Measurements from ENCODE around the gene AP3S2.
"Not testable (repeated sequence)": the region's sequence is repeated elsewhere in the genome, so short reads cannot be mapped to it uniquely, and the experiment has no call there.

AP3S2 gene

DNA sequence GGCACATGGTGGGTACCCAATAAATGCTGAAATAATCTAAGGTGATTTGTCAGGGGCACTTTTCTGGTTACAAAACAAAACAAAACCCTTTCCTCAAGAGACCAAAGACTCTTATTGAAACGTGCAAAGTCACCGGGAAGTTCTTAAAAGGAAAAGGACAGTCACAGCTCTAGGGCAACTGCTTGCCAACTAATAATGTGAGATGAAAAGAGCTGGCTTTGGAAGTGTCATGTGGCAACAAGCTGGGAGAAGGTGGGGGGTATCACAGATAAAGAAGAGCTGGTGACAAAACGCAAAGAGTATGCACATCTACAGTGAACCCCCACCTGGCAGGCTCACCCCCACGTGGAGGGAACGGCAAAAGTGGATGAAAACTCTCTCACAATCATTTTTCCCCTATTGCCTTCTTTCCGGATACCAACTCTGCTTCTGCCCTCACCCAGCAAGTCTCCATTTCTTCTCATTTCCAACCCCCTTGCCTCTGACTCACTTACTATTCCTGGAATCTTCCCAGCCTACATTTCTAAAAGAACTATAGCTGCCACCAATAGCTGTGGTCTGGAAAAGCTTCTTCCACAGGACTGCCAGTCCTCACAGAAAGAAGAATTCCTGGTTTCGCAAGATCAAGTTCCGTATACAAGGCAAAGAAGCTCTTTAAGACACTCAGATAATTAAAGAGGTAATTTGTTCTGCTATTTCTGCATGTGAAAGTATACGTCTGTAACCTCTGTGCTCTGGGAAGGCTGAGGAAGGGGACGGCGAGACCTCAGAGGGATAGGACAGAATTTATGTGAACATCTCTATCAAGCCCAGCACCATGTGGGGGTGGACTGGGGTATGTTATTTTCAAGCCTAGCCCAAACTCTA lies 57.3 kb downstream of the AP3S2 start:
- no peak for DNase-seq (ENCODE audit: low read depth in 2 of 2, low spot score in 1 of 2)

DNA sequence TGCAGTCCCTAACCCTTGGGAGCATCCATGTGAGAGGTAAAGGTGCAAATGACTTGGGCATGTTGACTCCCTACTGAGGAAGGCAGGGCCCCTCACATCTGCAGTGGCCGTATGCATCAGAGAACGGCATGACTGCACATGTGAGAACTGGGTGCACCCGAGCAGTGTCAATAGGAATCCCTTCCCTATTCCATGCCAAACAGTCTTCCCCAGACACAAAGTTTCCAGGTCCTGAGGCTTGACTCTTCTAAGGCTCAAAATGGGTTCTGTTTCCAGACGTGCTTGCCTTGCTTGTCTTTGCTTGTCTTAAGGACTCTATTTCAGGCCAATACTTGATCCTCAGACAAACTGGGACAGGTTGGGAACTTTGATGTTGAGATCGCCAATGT lies 58.6 kb downstream of the AP3S2 start:
- DNase-seq (ENCODE audit: low read depth in 2 of 2, low spot score in 1 of 2) = no peak

DNA sequence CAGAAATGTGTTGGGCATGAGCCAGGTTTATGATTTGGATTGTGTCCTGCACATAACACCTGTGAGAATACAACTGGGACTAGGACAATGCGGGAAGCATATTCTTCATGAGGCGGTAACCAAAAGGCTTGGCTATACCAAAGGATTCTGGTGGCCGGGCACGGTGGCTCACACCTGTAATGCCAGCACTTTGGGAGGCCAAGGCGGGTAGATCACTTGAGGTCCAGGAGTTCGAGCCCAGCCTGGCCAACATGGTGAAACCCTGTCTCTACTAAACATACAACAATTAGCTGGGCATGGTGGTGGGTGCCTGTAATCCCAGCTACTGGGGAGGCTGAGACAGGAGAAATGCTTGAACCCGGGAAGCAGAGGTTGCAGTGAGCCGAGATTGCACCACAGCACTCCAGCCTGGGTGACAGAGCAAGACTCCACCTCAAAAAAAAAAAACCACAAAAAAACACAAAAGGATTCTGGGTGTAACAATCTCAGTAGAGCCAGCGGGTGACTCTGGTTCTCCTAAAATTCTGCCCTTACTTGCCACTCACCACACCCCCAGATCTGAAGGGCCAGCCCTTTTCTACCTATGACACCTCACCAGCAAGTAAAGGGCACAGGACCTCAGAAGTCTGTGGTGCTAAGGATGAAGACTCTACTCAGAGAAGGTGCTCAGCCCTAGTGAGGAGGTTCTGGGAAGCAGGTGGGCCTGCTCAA lies 59.2 kb downstream of the AP3S2 start:
- not testable (repeated sequence) for DNase-seq (ENCODE audit: low read depth in 2 of 2, low spot score in 1 of 2)

DNA sequence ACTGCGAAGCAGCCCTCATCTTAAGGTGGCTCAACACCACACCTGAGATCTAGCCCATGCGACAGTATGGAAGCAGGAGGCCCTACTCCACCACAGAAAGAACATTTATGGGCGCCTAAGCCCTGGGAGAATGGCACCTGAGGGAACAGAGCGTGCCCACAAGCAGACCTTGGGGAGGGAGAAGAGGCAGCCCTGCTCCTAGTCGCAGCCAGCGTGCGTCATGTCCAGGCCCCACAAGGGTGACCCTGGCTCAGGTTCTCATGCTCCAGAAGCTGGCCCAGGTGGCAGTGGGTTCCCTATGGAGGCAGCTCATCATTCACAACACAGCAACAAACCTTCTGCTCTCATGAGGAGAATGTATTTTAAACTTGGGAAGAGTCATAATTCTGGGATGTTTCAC lies 59.8 kb downstream of the AP3S2 start:
- no peak for DNase-seq (ENCODE audit: low read depth in 2 of 2, low spot score in 1 of 2)

DNA sequence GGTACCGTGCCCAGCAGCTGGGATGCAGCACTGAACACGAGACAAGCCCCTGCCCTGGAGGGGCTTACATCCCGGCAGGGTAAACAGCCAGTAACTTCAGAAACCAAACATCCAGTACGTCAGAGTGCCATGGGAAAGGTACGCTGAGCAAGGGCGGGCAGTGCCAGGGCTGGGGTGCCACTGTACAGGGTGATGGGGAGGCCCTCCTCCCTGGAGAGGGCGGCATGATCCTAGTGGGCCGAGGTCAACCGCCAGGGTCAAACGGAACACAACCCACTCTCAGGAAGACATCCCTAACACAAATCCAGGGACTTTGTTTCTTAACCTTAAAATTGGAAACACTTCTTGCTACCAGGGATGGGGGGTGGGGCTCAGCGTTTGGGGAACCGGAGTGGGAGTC lies 63.2 kb downstream of the AP3S2 start:
- no peak for DNase-seq (ENCODE audit: low read depth in 2 of 2, low spot score in 1 of 2)

DNA sequence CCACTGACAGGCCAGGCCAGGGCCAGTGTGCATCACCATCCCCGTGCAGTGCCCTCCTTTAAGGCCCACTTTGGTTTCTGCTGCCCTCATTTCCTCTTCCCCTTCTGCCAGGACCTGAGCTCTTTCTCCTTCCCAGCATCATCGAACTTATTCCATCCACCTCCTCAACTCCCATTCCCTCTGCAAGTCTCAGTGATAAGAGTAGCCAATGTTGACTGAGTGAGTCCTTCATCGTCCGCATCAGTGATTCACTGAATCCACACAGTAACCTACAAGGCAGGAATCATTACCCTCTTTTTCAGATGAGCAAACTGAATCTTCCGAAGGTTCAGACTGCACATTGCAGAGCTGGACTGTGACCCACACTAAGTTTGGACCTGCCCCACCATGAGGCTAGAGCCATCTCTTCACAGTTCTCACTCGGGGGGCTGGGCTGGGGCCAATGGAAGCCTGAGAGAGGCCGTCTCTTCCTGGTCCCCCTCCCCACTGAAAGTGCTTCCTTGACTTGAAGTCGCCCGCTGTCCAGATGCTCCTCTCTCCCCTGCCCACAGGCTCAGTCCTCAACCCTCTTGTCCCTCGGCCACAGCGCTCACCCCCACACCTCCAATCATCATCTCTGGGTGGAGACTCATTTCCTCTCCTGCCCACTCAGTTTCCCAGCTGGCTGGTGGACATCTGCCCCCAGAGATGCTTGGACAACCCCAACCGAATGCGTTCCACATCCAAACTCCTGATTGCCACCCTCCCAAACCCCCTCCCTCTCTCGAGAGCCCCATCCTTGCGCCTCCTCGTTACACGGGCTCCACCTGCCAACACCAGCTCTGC lies 64.0 kb downstream of the AP3S2 start:
- DNase-seq (ENCODE audit: low read depth in 2 of 2, low spot score in 1 of 2) = no peak

DNA sequence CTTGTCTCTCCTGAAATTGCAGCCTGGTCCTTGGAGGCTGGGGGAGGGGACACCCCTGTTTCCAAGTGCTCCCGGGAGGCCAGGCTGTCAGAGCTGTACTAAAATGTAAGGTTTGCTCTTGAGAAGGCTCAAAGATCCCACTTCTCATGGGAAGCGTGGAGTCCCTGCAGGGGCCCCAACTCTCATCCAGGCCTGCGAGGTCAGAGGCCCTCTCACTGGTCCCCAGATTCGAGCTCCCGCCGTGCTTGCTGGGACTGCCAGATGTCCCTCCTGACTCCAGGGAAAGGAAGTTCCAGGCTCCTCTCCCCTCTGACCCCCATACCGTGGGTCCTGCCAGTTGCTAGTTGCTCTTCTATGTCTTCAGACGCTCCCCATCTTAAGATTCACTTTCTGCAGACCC lies 64.6 kb downstream of the AP3S2 start:
- DNase-seq (ENCODE audit: low read depth in 2 of 2, low spot score in 1 of 2) = no peak

DNA sequence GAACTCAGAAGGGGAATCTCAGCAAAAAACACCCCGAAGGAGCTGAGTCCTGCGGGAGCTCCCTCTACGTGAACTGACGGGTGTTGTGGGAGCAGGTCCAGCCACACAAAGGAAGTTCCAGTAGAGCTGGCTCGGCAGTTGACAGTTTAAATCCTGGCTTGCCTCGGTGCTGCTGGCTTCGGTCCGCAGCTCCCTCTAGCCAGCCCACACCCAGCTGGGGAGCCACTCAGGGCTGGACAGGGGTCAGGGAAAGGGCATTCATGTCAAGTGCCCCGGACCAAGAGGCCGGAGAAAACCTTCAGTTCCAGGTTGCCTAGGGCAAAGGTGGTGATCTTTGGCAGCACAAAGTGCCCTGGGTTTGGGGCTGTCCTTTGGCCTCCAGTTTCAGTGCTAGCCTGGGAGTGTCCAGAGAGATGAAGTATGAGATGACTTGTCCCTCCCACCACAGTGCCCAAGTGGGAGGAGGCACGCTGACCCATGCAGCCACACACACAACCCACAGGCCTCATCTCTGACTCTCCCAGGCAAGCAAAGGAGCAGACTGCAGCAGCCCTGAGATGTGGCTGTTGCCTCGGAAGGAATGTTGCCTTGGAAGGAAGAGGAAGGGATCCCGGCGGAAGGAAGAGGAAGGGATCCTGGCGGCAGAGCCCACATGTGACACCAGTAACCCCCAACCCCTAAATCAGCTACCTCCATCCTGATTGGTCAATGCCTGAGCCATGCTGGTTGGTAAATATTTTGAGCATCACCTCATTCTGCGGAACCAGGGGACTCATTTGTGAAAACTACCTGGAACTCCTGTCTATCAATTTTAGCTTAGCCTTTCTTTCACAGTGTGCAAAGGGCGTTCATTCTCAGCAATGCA lies 65.3 kb downstream of the AP3S2 start:
- DNase-seq (ENCODE audit: low read depth in 2 of 2, low spot score in 1 of 2) = no peak

DNA sequence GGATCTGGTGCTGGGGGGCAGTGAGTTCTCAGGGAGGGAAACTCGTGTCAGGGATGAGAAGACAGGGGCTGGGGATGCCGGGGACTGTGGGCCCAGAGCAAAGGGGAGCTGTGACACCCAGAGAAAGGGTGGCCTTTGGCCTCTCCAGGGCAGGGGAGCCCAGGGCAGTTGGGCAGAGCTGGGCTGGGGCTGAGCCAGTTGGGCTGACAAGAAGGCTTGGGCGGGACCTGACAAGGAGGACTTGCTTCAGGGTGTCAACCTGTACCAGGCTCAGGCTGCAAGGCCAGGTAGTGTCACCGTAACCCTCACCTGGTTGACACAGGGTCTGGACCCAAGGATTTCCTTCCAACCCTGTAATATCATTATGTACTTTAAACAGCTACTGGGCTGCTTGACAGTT lies 66.0 kb downstream of the AP3S2 start:
- no peak for DNase-seq (ENCODE audit: low read depth in 2 of 2, low spot score in 1 of 2)

DNA sequence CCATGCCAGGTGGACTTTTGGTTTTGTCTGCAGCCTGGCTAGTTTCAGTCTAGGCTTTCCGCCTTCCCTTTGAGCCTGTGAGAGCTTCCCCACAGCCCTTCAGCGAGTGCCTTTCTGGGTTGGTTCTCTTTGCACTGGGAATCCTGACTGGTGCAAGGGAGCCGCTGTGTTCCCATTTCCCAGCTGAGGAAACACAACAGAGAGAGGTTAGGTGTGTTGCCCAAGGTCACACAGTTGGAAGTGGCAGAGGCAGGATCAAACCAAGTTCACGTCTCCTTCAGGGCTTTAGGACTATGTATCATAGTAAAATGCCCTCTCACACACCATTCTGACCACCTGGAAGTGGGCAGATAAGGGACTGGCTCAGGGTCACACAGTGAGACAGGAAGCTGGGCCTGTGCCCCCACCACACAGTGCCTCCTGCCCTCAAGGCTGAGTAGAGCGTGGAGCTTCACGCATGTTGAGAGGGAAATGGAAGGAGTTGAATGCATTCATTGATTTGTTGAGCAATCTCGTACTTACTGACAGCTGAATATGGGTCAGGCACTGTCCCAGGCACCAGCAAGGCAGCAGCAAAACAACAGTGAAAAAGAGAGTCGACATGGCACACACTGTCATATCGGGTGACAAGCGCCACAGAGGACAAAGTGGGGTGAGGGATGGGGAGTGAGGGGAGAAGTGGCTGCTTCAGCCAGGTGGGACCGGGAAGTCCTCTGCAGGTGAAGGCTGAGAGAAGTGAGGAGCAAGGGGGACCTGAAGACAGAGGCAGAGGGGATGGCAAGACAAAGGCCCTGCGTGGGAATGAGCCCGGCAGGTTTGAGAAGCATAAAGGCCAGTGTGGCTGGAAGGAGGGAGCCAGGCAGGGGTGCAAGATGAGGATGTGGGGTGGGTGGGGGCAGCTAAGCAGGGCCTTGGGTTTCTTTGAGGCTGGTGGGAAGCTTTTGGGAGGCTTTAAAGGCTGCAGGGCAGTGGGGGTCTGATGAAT lies 66.8 kb downstream of the AP3S2 start:
- DNase-seq (ENCODE audit: low read depth in 2 of 2, low spot score in 1 of 2) = no peak

DNA sequence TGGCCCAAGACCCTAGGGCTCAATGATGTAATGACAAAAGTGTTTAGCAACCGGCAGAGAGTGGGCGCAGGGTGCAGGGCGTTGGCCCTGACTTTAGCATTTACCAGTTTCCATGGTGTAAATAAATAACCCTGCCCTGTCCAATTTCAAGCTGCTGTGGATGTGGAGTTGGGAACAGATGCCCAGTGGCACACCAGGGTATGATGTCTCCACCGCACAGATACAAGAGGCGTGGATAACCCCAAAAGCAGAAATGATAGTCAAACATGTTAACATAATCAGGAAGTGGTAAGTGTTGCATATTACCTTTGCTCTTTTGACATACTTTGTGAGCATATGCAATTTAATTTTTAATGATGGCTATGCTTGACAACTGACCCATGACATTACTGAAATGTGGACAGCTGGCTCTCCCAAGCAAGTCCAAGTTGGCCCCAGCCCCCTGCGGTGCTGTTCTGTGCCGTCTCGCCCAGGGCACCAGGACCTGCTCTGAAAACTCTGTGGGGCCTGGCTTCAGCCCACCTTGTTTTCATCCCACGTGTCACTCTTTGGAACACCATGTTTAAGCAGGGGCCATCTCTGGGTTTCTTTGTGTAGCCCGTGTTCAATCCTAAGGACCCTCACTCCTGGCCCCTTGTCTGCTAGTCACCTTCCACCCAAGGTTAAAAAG lies 68.4 kb downstream of the AP3S2 start:
- no peak for DNase-seq (ENCODE audit: low read depth in 2 of 2, low spot score in 1 of 2)

DNA sequence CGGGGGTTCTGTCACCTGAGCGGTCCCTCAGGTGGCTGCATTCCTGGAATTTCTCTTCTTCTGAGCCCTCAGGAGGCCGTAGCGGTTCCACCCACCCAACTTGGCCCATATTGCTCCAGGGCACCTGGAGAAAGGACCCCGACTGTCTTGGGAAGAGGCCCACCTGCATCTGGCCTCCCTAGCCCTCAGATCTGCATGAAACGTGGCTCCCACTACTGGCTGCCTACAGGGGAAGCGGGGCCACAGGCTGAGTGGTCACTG lies 69.3 kb downstream of the AP3S2 start:
- no peak for DNase-seq (ENCODE audit: low read depth in 2 of 2, low spot score in 1 of 2)

DNA sequence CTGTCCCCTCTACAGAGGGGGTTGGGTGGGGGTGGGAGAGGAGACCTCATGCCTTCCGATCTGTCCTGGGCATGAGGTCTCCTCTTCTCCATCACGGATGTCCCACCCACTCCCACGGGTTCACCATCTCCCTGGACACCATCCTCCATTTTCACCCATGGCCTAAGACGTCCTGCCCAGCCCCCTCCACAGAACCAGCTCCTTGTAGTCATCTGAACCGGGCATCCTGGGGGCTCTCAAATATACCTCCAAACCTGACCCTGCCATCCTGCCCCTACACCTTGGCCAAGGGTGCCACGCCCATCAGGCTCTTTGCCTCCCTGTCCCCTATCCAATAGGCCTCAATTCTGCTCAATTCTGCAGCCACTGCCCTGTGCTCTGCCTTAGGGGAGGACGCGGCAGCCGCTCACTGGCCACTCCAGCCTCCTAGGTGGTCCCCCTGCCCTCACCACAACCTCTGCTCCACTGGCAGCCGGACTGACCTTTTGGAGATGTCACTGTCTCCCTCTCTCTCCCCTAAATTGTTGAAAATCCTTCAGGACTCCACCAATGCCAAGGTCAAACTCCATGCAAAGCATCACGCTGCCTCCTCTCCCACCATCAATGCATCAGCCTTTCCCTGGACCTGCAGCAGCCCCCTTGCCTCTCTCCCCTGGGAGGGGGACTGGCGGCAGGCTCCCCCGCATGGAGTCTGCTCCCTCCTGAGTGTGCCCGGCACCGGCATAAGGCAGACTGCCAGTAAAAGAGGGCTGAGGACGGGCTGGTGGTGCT lies 69.8 kb downstream of the AP3S2 start:
- no peak for DNase-seq (ENCODE audit: low read depth in 2 of 2, low spot score in 1 of 2)

DNA sequence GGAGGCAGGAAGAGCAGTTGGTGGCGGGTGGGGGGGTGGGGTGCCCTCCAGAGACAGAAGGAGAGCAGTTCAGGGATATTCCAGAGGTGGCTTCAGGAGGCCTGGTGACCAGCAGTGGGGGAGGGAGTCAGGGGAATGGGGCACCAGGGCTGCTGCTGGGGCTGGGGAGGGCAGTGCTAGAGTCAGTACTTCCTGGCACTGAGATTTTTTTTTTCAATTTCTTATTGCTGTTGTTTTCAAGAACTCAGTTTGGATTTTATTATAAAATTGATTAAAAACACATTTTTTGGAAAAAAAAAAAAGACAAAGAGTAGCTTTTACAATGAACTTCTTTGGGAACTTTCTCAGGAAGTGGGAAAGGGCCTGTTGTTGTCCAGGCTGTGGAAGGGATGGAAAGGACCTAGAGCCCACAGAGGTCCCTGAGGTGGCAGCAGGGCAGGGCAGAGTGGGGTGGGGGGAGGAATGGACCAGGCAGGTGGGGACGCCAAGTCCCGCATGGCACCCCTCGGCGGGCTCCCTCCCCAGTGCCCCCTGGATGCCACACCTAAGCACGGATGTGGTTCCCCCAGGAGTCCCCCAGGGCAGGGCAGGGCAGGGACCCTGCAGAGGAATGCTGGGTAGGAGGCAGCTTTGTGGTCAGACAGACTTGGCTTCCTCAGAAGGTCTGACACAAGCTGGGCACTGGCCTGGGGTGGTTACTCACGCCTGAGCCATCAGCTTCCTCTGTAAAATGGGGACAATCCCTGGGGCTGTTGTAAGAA lies 70.7 kb downstream of the AP3S2 start:
- DNase-seq (ENCODE audit: low read depth in 2 of 2, low spot score in 1 of 2) = no peak

DNA sequence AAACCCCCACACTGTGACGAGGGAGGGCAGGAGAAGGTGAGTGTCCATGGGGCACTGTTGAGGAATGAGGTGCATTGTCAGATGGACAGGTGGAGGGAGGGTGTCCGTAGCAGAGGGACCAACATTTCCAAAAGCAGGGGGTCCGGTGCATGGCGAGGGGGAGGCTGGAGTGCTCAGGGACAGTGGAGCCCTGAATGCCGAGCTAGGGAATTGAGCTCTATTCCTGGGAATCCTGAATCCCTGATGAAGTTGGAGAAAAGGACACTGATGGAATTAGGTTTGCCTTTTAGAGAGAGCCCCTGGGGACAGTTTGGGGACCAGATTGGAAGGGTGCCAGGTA lies 71.2 kb downstream of the AP3S2 start:
- DNase-seq (ENCODE audit: low read depth in 2 of 2, low spot score in 1 of 2) = no peak

DNA sequence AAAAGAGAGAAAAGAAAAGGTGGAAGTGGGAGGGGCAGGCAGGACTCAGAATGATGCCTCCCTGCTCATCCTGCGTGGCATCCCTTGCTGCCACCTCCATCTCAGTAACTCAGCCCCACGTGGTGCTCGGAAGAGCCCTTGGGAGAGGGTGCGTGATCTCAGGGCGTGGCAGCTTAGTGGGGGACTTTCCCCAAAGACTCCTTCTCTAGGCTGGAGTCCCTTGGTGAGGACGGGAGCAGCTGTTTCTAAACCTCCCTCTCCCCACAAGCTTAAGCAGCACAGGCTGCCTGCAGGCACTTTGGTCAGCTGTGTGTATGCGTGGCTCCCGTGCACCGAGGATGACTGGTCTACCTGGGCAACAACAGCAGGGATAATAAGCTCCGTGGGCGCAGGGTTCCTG lies 71.8 kb downstream of the AP3S2 start:
- no peak for DNase-seq (ENCODE audit: low read depth in 2 of 2, low spot score in 1 of 2)

DNA sequence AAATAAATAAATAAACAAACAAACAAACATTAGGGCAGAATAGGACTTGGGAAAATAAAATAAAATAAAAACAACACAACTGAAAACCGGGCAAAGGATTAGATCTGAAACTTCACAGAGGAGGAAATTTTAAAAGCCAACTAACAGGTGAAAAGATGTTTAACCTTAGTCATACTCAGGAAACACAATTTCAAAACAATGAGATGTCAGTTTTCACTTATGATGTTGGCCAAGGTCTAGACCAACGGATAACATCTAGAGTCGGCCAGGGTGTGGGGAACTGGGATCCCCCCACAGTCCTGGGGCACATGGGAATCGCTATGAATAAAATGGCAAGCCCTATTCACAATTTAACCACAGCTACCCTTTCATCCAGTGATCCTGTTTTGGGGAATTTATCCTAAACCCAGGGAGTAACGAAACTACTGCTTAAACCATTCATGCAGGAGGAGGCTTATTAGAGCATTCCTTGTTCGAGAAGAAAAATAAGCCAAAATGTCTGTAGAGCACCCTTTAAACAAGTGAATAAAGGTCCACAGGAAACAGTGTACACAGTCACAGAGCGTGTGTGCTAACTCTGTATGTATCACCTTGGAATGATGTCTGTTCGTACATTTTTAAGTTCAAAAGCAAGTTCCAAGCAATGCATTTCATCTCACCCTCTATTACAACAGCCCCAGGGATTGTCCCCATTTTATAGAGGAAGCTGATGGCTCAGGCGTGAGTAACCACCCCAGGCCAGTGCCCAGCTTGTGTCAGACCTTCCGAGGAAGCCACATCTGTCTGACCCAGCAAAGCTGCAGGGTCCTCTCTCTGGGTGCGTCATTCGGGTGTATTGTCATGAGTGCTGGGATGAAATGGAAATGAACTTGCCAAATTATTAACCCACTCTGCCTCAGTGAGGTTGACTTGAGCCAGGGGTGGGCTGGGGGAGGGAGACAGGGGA lies 72.9 kb downstream of the AP3S2 start:
- no peak for DNase-seq (ENCODE audit: low read depth in 2 of 2, low spot score in 1 of 2)

All from stimulated activated CD8-positive, alpha-beta memory T cell treated with anti-CD3 and anti-CD28 coated beads, Interleukin-4, amount 100 ng/mL, for 1 hour (primary cell).